ENCODE measurements around the gene FRRS1L.
"Not testable (repeated sequence)": the region's sequence is repeated elsewhere in the genome, so short reads cannot be mapped to it uniquely, and the experiment has no call there.

Gene FRRS1L

GRCh38 chr9:109133533-109133932 lies 33.5 kb downstream of the FRRS1L start:
- CTCF ChIA-PET = no interaction called here

GRCh38 chr9:109132567-109133021 lies 34.5 kb downstream of the FRRS1L start:
- TF ChIP-seq CTCF (IDR thresholded peaks at IDR 0.05; ENCODE audit: insufficient read depth, low read length, missing control alignments) = no peak
- DNase-seq (ENCODE audit: low read depth, low spot score) = no peak
- ChIA-PET CTCF (no interaction called here), POLR2A (no interaction called here)
- H3K4me3 ChIP-seq (ENCODE audit: low read depth, low read length) = no peak overlapping the region

More at GRCh38 chr9:109133533-109133932, 33.5 kb downstream of the FRRS1L start:
- TF ChIP-seq CTCF (IDR thresholded peaks at IDR 0.05; ENCODE audit: insufficient read depth, low read length, missing control alignments) = no peak
- no peak for DNase-seq (ENCODE audit: low read depth, low spot score)
- no peak overlapping the region for H3K4me3 ChIP-seq (ENCODE audit: low read depth, low read length)
- POLR2A ChIA-PET = no interaction called here

- no peak for DNase-seq (ENCODE audit: low read depth, low spot score)
- ChIA-PET POLR2A (no interaction called here), CTCF (no interaction called here)
- TF ChIP-seq CTCF (IDR thresholded peaks at IDR 0.05; ENCODE audit: insufficient read depth, low read length, missing control alignments) = no peak
- no peak overlapping the region for H3K4me3 ChIP-seq (ENCODE audit: low read depth, low read length)
Observed at GRCh38 chr9:109129470-109130197, 37.4 kb downstream of the FRRS1L start.

- DNase-seq (ENCODE audit: low read depth, low spot score); CTCF ChIA-PET; H3K4me3 ChIP-seq (ENCODE audit: low read depth, low read length); POLR2A ChIA-PET: not testable (repeated sequence)
Observed at GRCh38 chr9:109126671-109127070, 40.4 kb downstream of the FRRS1L start.

GRCh38 chr9:109124121-109124520 lies 42.9 kb downstream of the FRRS1L start:
- POLR2A ChIA-PET = no interaction called here
- no peak for TF ChIP-seq CTCF (IDR thresholded peaks at IDR 0.05; ENCODE audit: insufficient read depth, low read length, missing control alignments)
- DNase-seq (ENCODE audit: low read depth, low spot score) = no peak
- no peak overlapping the region for H3K4me3 ChIP-seq (ENCODE audit: low read depth, low read length)
- CTCF ChIA-PET = no interaction called here

- H3K4me3 ChIP-seq (ENCODE audit: low read depth, low read length) = no peak overlapping the region
- TF ChIP-seq CTCF (IDR thresholded peaks at IDR 0.05; ENCODE audit: insufficient read depth, low read length, missing control alignments) = no peak
- POLR2A ChIA-PET = no interaction called here
- CTCF ChIA-PET = no interaction called here
- no peak for DNase-seq (ENCODE audit: low read depth, low spot score)
Observed at GRCh38 chr9:109122726-109123621, 44.1 kb downstream of the FRRS1L start.

Measured in AG04449 (cell line).